ENCODE results near the gene MEIS1. TPM values are rescaled to one million over a fixed set of nuclear protein-coding genes. Genes with fewer than 3 reads are reported as not detected.
A peak's percentile ranks its signal among the peaks of the same experiment; 100 is the strongest.
"Not testable (repeated sequence)": the region's sequence is repeated elsewhere in the genome, so short reads cannot be mapped to it uniquely, and the experiment has no call there.

Gene MEIS1
- total and polyA plus RNA-seq, 8 donors, result 4.8 to 172 (median 38.5) TPM

DNA sequence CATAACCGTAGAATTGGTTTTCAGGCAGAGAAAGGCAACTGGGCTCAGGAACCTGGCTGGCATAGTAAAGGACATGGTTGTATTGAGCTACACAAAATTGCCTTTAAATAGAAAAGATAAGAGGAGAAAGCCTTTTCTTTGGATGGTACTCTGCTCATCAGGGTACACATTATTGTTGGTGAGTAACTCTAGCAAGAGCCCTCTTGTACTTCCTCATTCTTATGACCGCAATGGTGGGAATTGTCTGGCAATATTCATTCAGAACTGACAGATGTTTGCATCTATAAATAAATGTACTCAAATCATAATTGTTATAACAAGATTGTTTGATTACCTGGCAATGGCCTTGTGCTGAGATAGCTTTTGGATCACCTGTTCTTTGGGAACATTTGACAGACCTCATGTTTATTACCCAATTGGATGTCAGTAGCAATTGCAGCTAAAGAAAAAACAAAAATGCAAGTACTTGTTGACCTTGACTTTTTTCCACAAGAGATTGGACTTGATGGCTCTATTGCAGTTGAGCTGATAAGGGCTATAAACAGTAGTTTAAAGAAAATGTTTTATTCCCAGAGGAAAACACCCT, 43.9 kb downstream of the MEIS1 start:
- Histone ChIP-seq H3K4me3 (no peak overlapping the region), H3K27me3 (no peaks in the 10 kb centered on the region), H3K9me3 (no peaks in the 10 kb centered on the region), H3K27ac (no peak overlapping the region), H3K4me1 (peaks cover 17 to 66% (median 41%) of the 10 kb centered on the region in 4 donors), H3K36me3 (peaks cover 0 to 25% (median 5%) of the 10 kb centered on the region in 4 donors)
- 55 to 82% (median 70%) methylated on average over 2 of the region's 2 CpGs for WGBS, 5 donors
- TF ChIP-seq POLR2AphosphoS5 (IDR thresholded peaks at IDR 0.05) (no peak), CTCF (IDR thresholded peaks at IDR 0.05) (no peak), EP300 (IDR thresholded peaks at IDR 0.05) (no peak)
- no peak for DNase-seq
- intact Hi-C loops (cut with DNase I; ENCODE audit: low total_unique reads), result no loop called here

- Histone ChIP-seq H3K4me1 (peaks cover 17 to 59% (median 37%) of the 10 kb centered on the region in 4 donors), H3K4me3 (no peak overlapping the region), H3K9me3 (no peaks in the 10 kb centered on the region), H3K27ac (peak overlapping the region in 2 of 5 donors; percentile 24 to 68), H3K36me3 (peaks cover 0 to 29% (median 2%) of the 10 kb centered on the region in 4 donors), H3K27me3 (no peaks in the 10 kb centered on the region)
- DNase-seq, result peak; percentile 31 to 75
- TF ChIP-seq POLR2AphosphoS5 (IDR thresholded peaks at IDR 0.05) (peak in 2 of 3 donors; percentile 35 to 81), CTCF (IDR thresholded peaks at IDR 0.05) (no peak)
- 11 to 18% (median 15%) methylated on average over 2 of the region's 2 CpGs for WGBS, 5 donors
- intact Hi-C loops (cut with DNase I; ENCODE audit: low total_unique reads), result no loop called here
These were observed 46.2 kb downstream of the MEIS1 start for GRCh38 chr2:66481100-66481549.

DNA sequence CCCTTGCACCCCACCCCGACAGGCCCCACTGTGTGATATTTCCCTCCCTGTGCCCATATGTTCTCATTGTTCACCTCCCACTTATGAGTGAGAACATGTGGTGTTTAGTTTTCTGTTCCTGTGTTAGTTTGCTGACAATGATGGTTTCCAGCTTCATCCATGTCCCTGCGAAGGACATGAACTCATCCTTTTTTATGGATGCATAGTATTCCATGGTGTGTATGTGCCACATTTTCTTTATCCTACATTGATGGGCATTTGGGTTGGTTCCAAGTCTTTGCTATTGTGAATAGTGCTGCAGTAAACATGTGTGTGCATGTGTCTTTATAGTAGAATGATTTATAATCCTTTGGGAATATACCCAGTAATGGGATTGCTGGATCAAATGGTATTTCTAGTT, 50.3 kb downstream of the MEIS1 start:
- H3K4me3 ChIP-seq; H3K27me3 ChIP-seq; DNase-seq; H3K9me3 ChIP-seq; H3K27ac ChIP-seq; intact Hi-C loops (cut with DNase I; ENCODE audit: low total_unique reads): not testable (repeated sequence)
- peaks cover 0 to 25% (median 0%) of the 10 kb centered on the region in 4 donors for H3K36me3 ChIP-seq
- 93 to 100% (median 100%) methylated on average over 2 of the region's 2 CpGs for WGBS, 5 donors
- peaks cover 7 to 50% (median 37%) of the 10 kb centered on the region in 4 donors for H3K4me1 ChIP-seq

GRCh38 chr2:66488946-66489345, 54.0 kb downstream of the MEIS1 start:
- Histone ChIP-seq H3K27me3 (no peaks in the 10 kb centered on the region), H3K36me3 (peaks cover 0 to 10% (median 0%) of the 10 kb centered on the region in 4 donors), H3K4me1 (peaks cover 24 to 73% (median 53%) of the 10 kb centered on the region in 4 donors), H3K27ac (no peak overlapping the region), H3K4me3 (no peak overlapping the region), H3K9me3 (no peaks in the 10 kb centered on the region)
- intact Hi-C loops (cut with DNase I; ENCODE audit: low total_unique reads), result no loop called here
- WGBS, 5 donors, result 28 to 53% (median 36%) methylated on average over 1 of the region's 1 CpG
- DNase-seq, result no peak
- no peak for TF ChIP-seq CTCF (IDR thresholded peaks at IDR 0.05)
- TF ChIP-seq EP300 (IDR thresholded peaks at IDR 0.05), result no peak
- TF ChIP-seq POLR2A (IDR thresholded peaks at IDR 0.05), result no peak
- TF ChIP-seq POLR2AphosphoS5 (IDR thresholded peaks at IDR 0.05), result no peak

DNA sequence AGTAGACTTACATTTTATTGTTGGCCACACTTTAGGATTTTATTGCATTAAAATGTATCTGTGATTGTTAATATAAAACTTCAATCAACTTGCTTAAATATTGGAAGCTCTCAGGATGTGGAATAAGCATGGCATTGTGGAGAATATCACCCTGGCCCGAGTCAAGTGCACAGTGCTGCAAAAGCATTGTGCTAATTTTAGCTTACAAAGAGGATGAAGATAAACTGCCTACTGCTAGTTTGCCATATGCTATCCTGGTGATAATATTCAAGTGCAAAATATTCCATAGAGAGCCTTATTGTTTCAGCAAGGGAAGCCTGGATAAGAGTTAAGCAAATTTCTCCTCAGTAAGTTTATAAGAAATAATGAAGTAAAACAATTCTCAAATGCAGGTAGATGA, 54.5 kb downstream of the MEIS1 start:
- H3K27me3 ChIP-seq, result no peaks in the 10 kb centered on the region
- peaks cover 29 to 77% (median 57%) of the 10 kb centered on the region in 4 donors for H3K4me1 ChIP-seq
- TF ChIP-seq POLR2AphosphoS5 (IDR thresholded peaks at IDR 0.05) (no peak), EP300 (IDR thresholded peaks at IDR 0.05) (no peak), POLR2A (IDR thresholded peaks at IDR 0.05) (no peak), CTCF (IDR thresholded peaks at IDR 0.05) (no peak)
- H3K9me3 ChIP-seq, result no peaks in the 10 kb centered on the region
- no peak for DNase-seq
- H3K4me3 ChIP-seq, result no peak overlapping the region
- H3K27ac ChIP-seq, result no peak overlapping the region
- intact Hi-C loops (cut with DNase I; ENCODE audit: low total_unique reads), result no loop called here
- H3K36me3 ChIP-seq, result peaks cover 0 to 10% (median 0%) of the 10 kb centered on the region in 4 donors
- WGBS, 5 donors, result 2 to 14% (median 4%) methylated on average over 1 of the region's 1 CpG

Measured in stomach (tissue), 9 donors.